Middle frontal gyrus (tissue), 1 donor: ENCODE data around the gene TRABD2B.

Experiments
- DNase-seq: peaks from one replicate; pipeline ENCODE4 v3.0.0-alpha.2; 2015; ENCODE audit warnings: low spot score; ENCODE audit errors: extremely low spot score

The TRABD2B gene

DNA sequence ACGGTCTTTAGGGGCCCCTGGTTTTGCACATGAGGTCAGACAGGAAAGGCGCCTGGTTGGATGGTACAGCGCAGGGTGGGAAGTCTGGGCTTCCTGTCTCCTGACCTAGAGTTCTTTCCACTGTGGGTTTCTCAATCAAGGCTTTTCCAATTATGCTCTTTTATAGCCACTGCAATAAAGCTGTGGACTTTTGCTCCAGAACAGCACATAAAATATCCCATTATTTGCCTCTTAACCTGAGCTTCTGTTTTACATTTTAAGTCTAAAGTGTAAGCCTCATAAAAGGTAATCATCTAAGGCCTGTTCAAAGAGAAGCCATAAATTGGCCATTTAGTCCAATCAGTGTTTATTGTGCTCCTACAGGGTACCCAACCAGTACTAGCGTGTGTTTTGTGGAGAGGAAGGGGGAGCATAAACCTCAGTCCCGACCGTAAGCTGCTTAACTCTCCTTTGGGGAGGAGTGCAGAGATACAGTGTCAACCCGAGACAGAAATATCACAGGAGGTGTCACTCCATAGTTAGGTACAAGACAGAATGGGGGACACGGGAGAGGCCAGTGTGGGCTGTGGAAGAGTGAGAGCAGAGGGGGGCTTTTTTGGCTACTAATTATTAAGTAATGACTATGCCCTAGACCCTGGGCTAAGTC lies 270.0 kb downstream of the TRABD2B start:
- no peak for DNase-seq

DNA sequence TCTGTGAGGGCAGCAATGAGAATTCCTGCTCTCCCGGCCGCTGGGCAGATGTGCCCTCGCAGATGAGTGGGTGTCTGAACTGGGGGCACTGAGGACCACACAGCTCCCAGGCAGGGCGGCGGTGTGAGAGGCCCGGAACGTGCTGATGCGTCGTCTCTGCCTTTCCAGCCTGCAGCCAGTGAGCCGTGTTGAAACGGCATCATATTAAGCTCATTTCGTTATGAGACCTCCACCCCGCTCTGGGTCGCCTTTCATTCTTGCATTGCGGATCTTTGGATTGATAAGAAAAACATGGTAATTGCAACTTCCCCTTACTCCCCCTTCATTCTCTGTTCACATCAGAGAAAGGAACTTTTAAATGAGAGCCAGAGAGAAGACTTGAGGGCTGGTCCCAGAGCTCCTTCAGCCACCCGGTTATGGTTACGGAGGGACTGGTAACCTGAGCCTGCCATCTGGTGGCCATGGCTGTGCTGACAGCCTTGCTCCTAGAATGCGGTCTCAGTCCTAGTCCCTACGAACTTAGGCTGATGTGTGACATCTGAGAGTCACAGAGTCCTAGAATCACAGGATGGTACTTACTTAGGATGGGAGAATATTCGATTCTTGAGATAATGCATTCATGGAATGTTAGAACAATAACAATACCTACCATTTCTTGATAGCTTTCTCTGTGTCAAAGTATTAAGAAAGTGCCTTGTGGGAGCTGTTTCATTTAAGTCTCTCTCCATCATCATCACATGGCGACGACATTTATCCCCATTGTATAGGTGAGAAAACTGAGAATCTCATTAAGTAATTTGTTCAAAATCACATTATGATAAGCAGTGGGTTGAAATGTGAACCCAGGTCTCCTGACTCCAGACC lies 271.0 kb downstream of the TRABD2B start:
- peak; percentile 66 for DNase-seq

DNA sequence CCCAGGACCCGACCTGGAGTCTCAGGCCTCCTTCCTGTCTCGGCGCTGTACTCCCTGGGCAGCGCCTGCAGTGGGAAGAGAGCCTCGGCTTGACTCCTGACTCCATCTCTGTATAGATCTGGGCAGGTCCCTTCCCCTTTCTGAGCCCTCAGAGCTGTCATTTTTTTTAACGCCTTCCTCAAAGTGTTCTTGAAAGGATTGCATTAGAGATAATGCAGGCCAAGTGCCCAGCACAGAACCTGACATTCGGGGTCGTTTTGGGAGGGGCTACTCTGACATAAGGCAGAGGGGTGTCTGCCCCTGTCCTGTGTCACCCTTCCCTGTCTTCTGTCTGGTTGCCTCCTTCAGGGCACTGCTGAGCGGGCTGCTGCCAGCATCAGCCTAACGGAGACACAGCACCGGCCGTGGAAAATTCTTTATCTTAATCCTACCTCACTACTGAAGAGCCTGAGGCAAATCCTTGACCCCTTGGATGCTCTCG lies 271.6 kb downstream of the TRABD2B start:
- DNase-seq: no peak

DNA sequence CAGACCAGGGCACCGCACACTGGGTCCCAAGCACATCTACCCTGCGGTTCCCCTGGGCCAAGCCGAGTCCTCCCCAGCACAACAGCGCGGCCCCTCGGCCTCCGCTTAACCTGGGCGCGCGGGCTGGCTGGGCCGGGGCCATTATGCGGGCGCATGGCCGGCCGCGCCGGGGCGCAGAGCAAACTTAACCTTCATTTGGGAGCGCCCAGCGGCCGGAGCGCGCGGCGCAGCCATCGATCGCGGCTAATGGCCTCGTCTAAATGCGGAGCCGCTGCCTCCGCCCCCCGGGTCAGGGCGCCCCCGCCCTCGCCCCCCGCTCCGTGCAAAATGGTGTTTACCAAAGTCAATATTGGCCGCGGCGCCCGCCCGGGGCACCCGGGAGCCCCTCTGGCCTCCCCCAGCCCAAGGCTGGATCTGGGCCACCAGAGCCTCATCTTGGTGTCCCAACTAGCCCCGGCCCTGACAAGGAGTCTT lies 272.1 kb downstream of the TRABD2B start:
- DNase-seq: no peak

DNA sequence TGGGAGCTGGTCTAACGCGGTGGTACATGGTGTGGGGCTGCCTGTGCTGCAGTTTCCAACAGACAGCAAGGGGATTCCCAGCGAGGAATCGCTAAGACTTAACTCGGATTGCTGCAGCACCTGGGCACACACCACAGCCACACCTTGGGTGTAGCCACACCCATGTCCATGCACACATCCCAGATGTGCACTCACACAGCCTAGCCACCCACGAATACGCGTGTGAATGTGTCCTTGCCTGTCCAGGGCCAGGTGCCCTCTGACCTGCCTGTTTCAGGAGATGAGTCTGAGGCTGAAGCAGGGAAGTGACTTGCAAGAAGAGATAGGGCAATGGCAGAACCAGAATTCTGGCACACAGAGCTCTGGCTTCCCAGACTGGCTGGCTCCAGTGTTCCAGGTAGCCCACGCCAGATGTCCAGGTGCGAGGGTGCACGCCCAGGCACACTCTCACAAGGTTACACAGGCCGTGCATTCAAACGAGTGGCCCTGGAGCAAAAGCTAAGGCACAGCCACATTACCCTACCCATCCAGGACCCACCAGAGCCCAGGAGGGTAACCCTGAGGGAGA lies 272.7 kb downstream of the TRABD2B start:
- no peak for DNase-seq

DNA sequence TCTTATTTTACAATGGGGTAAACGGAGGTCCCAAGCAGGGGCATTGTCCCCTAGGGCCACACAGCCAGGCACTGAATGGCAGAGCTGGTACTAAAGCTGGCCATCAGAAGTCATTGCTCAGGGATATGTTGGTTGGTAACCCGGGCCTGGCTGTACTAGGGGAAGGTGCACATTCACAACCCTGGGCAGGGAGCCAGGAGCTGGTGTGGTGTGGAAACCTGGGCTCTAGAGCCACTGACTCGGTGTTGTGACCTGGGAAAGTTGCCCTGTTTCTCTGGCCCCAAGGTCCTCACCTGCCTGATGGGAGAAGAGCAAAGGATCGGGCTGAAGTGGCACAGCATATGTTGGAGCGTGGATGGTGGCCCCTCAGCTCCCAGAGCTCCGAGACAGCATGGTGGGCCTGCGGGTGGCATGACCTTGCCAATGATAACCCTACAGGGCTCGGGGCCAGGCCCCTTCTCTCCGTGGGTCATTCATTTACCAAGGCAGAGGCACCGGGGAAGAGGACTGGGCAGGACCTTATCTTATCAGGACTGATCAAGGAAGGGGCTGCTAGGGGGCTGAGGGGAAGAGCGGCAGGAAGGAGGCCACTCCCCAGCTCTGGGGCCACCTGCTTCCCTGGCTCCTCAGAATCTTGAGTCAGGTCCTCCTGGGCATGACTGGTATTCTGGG lies 274.1 kb downstream of the TRABD2B start:
- DNase-seq: no peak

DNA sequence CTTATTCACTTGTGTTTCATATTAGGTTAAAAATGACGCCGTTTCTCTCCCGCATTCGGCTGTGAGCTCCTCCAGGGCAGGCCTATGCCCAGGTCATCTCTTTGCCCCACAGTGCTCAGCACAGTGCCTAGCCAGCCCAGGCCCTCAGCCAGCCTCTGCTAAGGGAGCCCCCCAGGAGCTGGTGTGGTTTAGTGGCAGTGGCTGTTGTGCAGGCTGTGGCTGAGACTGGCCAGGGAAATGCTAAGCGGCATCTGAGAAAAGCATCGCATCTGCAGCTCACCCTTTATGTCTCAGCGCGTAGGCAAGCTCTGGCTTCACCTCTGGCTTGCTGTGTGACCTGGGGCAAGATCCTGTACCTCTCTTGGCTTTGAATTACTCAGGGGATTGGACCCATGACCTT lies 275.1 kb downstream of the TRABD2B start:
- DNase-seq: no peak

DNA sequence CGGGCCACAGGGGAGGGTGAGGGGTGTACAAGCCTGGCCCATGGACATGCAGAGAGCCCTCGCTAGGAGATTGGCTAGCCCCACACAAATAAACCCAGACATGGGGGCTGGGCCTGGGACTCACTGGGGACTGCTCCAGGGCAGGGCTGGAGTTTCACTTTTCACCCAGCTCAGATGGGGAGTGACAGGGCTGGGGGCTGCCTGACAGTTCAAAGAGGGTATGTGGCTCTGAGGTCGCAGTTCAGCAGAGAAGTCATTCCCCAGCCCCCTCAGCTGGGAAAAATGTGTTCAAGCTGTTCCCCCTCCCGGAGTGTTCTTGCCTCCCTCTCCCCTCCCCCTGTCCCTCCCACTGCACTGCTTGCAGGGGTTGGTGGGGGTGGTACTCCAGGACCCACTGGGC lies 277.1 kb downstream of the TRABD2B start:
- no peak for DNase-seq

DNA sequence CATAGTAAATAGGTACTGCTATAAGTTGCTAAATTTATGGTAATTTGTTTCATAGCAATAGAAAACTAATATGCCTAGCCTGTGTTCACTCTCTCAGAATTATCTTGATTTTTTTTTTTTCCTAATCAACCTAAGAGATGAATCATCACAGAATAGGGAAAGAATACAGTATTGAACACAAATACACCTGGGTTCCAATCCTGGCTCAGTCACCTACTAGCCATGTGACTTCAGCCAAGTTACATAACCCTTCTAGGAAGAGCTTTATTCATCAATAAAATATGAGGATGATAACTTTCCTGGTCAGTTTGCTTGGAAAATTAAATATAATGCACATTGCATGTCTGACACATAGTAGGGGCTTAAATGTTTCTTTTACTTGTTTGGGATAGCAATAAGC lies 279.8 kb downstream of the TRABD2B start:
- no peak for DNase-seq

DNA sequence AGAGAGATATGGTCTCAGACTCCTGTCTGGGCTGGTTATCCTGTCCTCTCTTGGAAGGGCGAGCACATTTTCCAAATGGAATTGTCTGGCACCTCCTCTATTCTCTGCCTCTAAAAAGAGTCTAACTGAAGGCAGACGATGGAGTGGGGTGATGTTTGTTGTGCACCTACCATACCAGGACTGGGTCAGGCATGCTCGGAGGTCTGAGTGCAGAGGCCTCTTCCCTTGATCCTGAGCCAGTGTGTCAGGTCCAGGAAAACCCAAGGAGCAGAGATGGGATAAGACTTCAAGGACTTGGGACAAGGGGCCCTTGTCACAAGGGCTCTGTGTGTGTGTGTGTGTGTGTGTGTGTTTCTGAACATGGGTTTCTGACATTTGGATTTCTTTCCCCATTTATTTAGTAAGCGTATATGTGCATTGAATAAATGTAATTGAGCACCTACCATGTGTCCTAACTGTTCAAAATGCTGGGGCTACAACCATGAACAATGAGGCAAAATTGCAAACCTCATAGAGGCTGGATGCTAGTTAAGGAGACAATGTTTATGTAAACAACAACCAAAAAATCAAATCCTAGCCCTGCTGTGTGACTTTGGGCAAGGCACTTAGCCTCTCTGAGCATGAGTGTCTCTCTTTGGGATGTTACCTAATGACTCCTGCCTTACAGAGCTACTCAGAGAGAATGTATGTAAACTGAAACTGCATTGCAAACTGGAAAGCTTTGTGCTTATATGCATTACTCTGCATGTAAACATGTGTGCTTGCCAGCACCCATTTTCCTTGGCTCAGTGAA lies 283.0 kb downstream of the TRABD2B start:
- no peak for DNase-seq

DNA sequence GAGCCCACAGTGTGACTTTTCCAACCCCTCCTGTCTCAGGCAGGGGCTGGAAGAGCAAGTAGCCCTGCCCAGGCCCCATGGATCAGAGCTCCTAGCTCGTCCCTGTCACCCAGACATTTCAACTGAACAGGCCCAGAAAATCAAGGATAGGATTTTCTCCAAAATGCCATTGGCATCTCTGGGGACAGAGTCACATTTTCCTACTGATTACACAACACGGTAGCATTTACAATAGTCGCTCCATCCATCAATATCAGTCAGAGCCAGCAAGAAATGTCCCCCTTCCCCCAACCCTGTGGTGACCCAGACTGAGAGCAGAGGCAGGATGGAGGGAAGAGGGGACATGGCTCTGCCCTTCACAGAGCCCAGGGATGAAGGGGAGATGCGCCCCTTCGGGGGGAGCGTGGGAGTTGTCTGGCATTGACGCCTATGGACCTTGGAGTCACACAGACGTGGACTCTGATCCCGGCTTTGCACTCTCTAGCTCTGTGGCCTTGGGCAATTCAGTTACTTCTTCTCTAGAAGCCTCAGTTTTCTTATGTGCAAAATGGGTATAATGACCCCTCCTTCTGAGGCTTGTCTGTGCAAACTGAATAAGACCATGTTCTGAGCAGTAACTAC lies 283.7 kb downstream of the TRABD2B start:
- no peak for DNase-seq

DNA sequence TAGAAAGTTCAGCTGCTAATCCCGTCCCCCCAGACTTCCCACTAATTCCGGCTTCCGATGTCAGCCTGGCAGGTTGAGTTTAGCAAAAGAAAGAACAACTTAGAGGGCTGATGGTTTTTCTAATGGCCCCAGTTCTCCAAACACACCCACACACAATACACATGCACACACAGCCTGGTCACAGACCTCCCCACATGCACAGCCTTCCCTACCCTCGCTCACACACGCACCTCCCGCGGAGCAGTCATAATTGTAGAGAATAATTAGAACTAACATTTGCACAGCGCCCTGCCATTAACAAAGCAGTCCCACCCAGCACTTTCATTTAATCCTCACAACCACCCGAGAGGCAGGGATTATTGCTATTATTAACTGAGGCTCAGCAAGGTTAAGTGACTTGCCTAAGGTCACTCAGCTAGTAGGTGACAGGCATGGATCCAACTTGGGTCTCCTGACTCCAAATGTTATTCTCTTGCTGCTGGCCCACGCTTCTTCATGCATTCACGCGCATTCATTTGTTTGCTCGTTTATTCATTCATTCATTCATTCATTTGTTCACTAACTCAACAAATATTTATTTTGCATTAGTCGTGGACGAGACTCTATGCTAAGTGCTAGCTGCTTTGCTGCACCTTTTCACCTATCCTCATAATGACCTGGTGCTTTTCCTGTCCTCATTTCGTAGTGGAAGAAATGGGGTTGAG lies 284.4 kb downstream of the TRABD2B start:
- no peak for DNase-seq

DNA sequence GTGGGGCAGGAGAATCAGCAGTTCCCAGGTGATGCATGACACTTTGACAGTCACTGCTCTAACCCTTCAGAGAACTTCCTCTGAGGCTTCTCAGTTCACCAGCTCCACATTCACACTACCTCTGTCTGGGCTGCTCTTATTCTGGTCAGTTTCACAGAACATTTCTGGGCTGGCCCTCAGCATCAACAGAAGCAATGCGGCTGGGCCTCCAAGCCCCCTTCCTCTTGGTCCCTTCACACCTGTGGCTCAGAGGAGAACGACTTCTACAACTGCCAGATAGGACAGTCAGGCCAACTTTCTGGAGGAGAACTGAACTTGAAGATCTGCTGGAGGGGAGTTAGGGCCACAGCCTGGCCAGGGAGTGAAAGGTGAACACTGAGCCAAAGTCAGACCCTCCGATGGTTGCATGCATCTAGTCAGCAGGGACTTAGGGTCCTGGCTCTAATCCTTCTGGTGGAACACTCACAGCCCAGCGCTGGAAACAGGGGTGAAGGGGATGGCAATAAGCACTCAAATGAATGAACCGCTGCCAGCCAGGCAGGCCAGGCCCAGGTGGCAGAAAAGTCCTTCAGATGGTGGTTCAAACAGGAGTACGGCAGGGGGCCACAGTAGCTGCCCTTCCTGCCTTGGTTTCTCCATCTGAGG lies 285.2 kb downstream of the TRABD2B start:
- no peak for DNase-seq

DNA sequence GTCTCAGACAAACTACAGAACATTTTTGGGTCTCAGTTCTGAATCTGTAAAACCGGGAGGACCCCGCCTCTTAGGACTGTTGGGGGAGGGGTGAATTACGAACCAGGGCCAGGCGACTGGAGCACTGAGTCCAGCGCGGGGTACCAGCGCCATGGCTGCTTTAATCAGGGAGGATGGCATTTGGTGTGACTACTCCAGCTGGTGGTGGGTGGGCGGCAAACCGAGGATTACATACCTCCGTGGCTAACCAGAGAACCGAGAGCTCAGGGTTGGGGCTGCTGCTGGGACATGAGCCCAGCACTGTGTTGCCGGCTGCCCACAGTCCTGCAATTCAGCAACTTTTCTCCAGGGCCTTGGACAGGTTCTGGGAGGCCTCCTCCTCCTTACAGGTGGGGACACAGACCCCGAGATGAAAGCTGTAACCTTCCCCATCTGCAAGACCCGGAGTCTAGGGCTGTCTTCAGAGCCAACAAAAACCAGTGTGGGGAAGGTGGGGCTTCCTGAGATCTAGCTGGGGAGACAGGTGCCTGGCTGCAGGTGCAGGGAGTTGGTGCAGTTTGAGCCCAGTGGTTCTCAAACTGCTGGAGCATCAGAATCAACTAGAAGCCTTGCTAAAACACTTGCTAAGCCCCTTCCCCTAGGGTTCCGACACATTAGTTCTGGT lies 285.9 kb downstream of the TRABD2B start:
- no peak for DNase-seq
